GM21390 (cell line): Measurements from ENCODE around the gene PRSS21.

ENCODE experiments used
- ATAC-seq: cut with Tn5 transposase; IDR thresholded peaks from one replicate; pipeline ENCODE4 v1.9.1; 2021; ENCODE audit not compliant: unreplicated experiment

Gene PRSS21, protein sequence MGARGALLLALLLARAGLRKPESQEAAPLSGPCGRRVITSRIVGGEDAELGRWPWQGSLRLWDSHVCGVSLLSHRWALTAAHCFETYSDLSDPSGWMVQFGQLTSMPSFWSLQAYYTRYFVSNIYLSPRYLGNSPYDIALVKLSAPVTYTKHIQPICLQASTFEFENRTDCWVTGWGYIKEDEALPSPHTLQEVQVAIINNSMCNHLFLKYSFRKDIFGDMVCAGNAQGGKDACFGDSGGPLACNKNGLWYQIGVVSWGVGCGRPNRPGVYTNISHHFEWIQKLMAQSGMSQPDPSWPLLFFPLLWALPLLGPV

DNA sequence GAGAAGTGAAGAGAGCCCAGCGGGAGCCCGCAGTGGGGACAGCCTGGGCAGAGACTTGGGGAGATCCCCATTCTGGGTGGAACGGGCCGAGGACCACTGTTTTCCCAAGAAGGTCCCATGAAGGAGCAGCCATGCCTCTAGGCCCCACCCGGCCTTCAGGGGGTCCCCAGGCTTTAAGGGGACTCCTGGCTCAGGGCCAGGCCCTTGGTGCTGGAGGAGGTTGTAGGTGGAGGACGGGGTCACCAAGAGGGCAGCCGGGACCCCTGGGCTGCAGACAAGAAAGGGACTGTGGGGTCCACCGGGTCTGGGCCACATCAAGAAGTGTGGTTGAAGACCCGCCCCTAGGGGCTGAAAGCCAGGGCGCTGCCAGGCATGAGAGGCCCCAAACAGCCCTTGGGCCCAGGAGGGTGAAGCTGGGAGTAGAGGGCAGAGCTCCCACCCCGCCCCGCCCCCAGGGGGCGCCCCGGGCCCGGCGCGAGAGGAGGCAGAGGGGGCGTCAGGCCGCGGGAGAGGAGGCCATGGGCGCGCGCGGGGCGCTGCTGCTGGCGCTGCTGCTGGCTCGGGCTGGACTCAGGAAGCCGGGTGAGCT is at the start of gene PRSS21:
Gene PRSS21, plus strand, starts transcription at position 487 of the 589 bp plus-strand sequence. Its CDS starts 32 bp downstream, at position 519.
- no peak for ATAC-seq

DNA sequence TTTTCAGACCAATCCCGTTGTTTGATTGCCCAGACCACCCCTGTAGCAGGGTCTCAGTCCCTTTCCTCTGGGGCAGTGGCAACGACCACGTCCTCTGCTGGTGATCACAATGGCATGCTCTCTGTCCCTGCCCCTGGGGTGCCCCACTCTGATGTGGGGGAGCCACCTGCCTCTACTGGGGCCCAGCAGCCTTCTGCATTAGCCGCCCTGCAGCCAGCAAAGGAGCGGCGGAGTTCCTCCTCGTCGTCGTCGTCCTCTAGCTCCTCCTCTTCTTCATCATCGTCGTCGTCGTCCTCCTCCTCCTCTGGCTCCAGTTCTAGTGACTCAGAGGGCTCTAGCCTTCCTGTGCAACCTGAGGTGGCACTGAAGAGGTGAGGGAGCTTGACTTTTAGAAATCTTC is 49.1 kb upstream of the PRSS21 start:
- ATAC-seq = no peak

- ATAC-seq = no peak
Observed at GRCh38 chr16:2768403-2769089, 48.5 kb upstream of the PRSS21 start.

GRCh38 chr16:2769100-2769529 is 47.9 kb upstream of the PRSS21 start:
- ATAC-seq = no peak

DNA sequence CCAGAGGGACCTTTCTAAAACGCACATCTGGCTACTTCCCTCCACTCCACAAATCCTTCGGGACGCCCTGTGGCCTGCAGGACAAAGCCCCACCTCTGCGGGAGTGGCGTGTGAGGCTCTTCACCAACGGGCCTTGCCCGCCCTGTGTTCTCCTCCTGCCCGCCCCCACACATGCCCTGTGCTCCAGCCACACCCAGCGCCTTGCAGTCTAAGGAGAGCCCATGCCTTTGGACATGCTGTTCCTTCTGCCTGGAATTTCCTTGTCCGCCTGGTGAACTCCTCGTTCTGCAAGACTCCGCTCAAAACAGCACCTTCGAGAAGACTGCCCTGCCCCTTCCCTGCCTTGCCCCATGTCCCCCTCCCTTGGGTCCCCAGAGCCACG is 47.4 kb upstream of the PRSS21 start:
- no peak for ATAC-seq

- no peak for ATAC-seq
Observed at GRCh38 chr16:2770057-2770951, 46.7 kb upstream of the PRSS21 start.

GRCh38 chr16:2771496-2772402 is 45.3 kb upstream of the PRSS21 start:
- no peak for ATAC-seq

DNA sequence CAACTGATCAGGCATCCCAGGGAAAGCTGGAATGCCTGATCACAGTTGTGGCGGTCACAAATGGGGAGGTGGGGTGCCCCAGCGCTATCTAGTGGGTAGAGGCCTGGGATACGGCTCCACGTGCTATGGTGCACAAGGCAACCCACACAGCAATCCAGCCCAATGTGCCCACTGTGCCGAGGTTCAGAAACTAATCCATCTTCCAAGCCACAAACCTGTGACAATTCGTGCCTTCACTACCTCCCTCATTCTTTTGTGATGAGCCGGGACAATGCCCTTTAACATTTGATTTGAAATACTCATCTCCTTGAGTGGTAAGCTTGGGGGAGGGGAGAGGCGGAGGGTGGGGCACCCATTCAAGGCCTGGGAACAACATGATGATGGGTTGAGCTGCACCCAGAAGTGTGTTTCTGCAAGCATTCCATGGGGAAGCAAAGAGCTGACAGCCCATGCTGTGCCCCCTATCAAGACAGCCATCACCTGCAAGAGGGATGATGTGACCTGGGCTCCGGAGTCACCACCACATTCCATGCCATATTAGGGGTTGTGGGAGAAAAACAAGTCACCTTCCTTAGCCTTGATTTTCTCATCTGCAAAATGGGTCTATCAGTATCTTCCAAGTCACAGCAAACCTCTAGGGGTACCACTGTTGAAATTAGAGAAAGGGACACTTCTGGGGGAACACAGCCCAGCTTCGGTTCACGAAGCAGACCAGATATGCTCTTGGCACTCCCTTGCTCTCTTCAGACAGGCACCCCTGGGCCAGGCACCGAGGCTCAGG is 43.7 kb upstream of the PRSS21 start:
- no peak for ATAC-seq

DNA sequence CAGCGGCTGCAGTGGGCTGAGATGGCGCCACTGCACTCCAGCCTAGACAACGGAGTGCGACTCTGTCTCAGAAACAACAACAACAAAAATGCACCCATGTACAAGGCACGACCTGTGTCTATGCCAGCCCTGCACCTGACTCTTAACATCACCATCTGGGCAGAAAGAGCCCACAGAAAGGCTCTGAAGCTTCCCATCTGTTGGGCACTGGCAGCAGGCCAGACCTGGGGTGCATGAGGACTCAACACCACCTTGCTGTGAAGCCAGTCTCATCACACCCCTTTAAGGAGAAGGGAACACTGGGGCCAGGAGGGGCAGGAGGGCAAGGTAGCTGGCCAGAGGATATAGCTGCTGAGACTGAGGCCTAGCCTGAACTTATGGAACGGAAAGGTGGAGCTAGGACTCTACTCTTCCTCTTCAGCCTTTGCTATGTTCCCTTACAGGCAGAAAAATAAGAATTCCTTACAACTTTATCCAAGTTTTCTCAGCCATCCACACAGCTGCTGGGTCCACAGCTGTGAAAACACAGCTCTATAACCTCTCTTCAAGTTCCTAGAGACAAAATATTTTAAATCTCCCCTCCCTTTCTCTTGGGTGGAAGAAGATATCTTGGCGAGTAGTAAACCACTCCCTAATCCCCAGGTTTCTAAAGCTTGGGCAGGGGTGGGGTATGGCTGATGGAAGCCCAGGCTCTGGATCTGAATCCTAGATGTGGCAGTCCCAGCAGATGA is 42.7 kb upstream of the PRSS21 start:
- no peak for ATAC-seq

- ATAC-seq = no peak
Observed at GRCh38 chr16:2775131-2775716, 41.8 kb upstream of the PRSS21 start.

- no peak for ATAC-seq
Observed at GRCh38 chr16:2775765-2776499, 41.1 kb upstream of the PRSS21 start.

DNA sequence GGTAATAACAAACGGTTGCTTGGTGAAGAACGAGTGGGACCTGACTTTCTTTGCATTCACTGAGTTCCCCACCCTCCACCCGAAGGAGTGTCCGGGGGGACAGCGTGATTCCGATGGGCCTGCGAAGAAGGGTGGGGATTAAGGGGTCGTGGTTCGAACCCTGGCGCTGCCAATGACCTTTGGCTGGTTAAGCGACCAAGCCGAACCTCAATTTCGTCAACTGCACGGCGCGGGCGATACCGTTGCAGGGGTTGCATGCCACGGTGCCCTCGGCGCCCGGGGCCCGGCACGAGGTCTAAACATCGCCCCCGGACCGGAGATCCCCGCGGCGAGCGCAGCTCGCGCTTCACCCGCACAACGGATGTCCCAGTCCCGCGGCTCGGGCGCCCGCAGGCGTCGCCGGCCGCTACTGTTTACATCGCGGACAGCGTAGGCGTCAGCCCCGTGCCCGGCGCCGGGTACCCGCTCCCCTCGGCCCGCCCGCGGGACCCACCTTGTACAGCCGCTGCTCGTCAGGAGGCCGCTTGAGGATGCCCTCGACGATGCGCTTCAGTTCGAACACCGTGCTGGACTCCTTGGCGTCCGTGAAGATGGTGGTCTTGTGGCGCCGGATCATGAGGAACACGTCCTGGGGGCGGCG is 40.4 kb upstream of the PRSS21 start:
- ATAC-seq = peak; percentile 18

DNA sequence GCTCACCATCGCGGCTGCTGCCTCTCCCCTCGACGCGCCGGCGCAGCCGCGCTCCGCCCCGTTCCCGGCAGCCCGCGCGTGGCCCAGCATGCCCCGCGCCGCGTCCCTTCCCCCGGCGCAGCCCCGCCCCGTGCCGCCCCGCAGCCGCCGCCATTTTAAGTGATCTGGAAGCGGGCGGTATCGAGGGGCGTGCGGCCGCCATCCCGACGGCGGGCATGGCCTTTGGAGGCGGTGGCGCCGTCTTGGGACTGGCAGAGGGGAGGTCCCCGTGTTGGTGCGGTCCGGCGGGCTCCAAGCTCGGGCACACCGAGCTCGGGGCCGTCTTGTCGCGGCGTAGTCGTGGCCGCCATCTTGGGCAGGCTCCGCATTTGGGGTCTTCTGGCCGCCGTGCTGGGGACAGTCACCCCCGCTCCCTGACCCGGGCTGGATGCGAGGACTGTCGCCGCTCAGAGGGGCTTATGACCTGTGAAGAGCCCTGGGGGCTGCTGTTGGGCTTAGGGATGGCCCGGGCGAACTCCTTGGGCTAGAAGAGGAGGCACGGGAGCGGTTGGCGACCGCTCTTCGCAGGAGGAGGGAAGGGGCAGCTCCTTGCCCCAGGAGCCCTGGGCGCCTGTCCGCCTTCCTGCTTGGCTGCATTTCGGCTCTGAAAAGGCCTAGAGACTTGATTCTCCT is 39.7 kb upstream of the PRSS21 start, which contains the start of gene ELOB:
Gene ELOB, minus strand, starts transcription at position 50 of the 672 bp plus-strand sequence. Its CDS starts 41 bp downstream, at position 9.
- peak; percentile 68 for ATAC-seq

DNA sequence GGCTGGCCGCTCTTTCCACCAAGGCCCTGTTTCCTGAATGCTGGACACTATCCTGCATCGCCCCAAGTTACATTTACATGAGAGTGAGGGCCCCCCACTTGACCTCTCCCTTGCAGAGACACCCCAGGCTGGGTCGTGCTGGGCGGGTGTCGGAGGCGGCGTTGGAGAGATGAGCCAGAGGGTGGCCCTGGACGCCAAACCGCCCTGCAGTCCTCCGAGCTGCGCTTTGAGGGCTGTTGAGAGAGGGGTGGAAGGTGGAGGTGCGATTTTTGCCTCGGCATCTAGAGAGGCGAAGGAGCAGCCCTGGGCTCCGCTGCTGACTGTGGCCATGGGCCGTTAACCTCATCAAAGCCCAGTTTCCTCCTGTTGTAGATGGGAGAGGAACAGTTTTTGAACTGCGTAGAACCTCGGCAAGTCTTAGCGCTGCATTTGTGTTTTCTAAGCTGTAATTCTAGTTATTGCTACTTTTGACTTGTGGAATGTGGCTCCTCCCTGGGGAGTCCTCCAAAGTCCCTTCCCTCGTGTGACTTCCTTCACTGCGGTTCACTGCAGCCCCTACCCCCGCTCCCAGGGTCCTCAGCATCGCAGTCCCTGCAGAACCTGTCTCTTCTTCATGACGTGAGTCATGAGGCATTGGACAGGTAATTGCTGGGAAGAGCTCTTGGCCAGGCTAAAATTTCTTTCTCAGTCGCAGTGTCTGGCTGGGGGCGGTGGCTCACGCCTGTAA is 39.0 kb upstream of the PRSS21 start:
- peak; percentile 6 for ATAC-seq

- ATAC-seq = no peak
Observed at GRCh38 chr16:2778630-2778958, 38.4 kb upstream of the PRSS21 start.
